Activated CD4-positive, alpha-beta memory T cell treated with anti-CD3 and anti-CD28 coated beads for 36 hours (primary cell): ENCODE data around the gene OR2A1. TPM values are rescaled to one million over a fixed set of nuclear protein-coding genes. Genes with fewer than 3 reads are reported as not detected.
"Not testable (repeated sequence)": the region's sequence is repeated elsewhere in the genome, so short reads cannot be mapped to it uniquely, and the experiment has no call there.

Source experiments
- CTCF ChIA-PET: fragments of 350-600 bp; sonication (Branson Sonifier 250); formaldehyde crosslinking; loops from one replicate; lab custom pipeline; 2021; ENCODE audit warnings: antibody characterized with exemption, inconsistent platforms; lab: Charles Lee
- POLR2A ChIA-PET: fragments of 350-600 bp; sonication (Branson Sonifier 250); formaldehyde crosslinking; loops from one replicate; lab custom pipeline; 2021; ENCODE audit warnings: antibody characterized with exemption; lab: Charles Lee
- DNase-seq: peaks from one replicate; pipeline ENCODE4 v3.0.0-alpha.2; 2020
- H3K27ac Mint-ChIP-seq: one replicate; pipeline ENCODE4 v1.8.0; 2021; ENCODE audit warnings: mixed read lengths
- H3K27me3 Mint-ChIP-seq: one replicate; pipeline ENCODE4 v1.8.0; 2021; ENCODE audit warnings: mixed read lengths
- H3K36me3 Mint-ChIP-seq: one replicate; pipeline ENCODE4 v1.8.0; 2021; ENCODE audit warnings: mixed read lengths
- H3K4me1 Mint-ChIP-seq: one replicate; pipeline ENCODE4 v1.8.0; 2021; ENCODE audit warnings: low read depth, mixed read lengths
- H3K4me3 Mint-ChIP-seq: one replicate; pipeline ENCODE4 v1.8.0; 2021; ENCODE audit warnings: mild to moderate bottlenecking, mixed read lengths
- H3K9me3 Mint-ChIP-seq: one replicate; pipeline ENCODE4 v1.8.0; 2021; ENCODE audit warnings: mixed read lengths
- intact Hi-C: fragments of 100-400 bp; cut with micrococcal nuclease; formaldehyde crosslinking; loops from one replicate; pipeline ENCODE4 v1.15.1; 2023
- total RNA-seq, 2 experiments: library from RNA; stranded (reverse); gene quantifications; one replicate each; pipeline ENCODE4 v1.2.3, GENCODE V29; 2021

OR2A1 gene
- total RNA-seq, 2 experiments from 2014 or later, result not detected

- DNase-seq, POLR2A ChIA-PET, CTCF ChIA-PET: not testable (repeated sequence)
Measured at GRCh38 chr7:144302578-144303303, 9.5 kb upstream of the OR2A1 start.

GRCh38 chr7:144303607-144304006, 8.6 kb upstream of the OR2A1 start:
- H3K27me3 Mint-ChIP-seq, H3K27ac Mint-ChIP-seq, intact Hi-C loops, H3K36me3 Mint-ChIP-seq, H3K9me3 Mint-ChIP-seq, POLR2A ChIA-PET, DNase-seq, H3K4me3 Mint-ChIP-seq, H3K4me1 Mint-ChIP-seq, CTCF ChIA-PET: not testable (repeated sequence)

More at GRCh38 chr7:144302578-144303303, 9.5 kb upstream of the OR2A1 start:
- H3K9me3 Mint-ChIP-seq, H3K4me1 Mint-ChIP-seq, intact Hi-C loops, H3K27me3 Mint-ChIP-seq, H3K27ac Mint-ChIP-seq, H3K36me3 Mint-ChIP-seq, H3K4me3 Mint-ChIP-seq: not testable (repeated sequence)

DNA sequence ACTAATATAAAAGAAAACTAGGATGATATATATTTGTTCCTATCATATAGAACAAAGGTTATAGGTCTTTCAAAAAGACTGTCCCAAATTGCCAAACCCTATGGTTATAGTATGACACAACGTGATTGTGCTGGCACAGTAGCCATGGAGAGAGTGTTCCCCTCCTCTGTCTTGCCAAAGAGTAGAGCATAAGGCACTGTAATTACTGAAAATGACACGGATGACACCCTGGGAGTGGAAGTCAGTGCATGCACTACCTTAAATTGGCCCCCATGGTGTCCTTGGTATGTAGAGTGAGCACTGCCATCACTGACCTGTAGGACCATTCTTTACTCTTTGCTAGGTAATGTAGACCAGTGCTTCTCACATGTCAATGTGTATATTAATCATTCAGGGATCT, 7.1 kb upstream of the OR2A1 start:
- intact Hi-C loops, H3K27ac Mint-ChIP-seq, H3K4me3 Mint-ChIP-seq, CTCF ChIA-PET, H3K36me3 Mint-ChIP-seq, H3K27me3 Mint-ChIP-seq, H3K4me1 Mint-ChIP-seq, H3K9me3 Mint-ChIP-seq, DNase-seq, POLR2A ChIA-PET: not testable (repeated sequence)

DNA sequence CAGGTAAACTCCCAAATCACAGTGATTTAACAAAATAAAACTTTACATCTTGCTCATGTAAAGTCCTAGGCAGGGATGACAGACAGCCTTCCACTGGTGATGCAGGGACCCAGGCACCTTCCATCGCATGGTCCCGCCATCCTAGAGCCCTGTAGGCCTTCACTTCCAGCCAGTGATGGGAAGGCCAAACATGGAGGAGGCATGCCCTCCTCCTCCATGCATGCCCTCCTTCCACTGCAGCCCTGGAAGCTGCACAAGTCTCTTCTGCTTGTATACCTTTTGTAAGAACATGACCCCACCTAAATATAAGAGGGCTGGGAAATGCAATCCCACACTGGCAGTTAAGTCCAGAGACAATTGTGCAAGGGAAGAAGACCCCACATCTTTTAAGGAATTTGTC, 2.5 kb upstream of the OR2A1 start:
- CTCF ChIA-PET, H3K4me1 Mint-ChIP-seq, intact Hi-C loops, POLR2A ChIA-PET, H3K27me3 Mint-ChIP-seq, DNase-seq, H3K4me3 Mint-ChIP-seq, H3K27ac Mint-ChIP-seq, H3K9me3 Mint-ChIP-seq, H3K36me3 Mint-ChIP-seq: not testable (repeated sequence)

DNA sequence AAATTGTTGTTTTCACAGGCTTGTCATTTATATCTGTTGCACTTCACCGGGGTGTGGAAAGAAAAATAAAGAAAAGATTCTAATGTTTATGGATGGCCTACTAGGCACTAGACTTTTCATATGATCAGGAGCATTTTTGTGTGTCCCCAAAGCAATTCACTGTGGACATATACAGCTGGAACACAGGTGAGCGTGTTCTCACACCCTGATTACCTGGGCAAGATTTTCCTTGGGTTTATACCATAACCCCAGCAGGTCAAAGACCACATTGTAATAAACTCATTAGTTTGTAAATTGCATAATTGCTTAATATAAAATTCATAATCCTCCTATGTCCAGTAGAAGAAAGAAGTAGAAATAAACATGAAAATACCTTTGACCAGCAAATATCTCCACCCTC, 1.0 kb upstream of the OR2A1 start:
- H3K27me3 Mint-ChIP-seq, H3K36me3 Mint-ChIP-seq, DNase-seq, H3K27ac Mint-ChIP-seq, H3K4me3 Mint-ChIP-seq, POLR2A ChIA-PET, H3K9me3 Mint-ChIP-seq, intact Hi-C loops, H3K4me1 Mint-ChIP-seq, CTCF ChIA-PET: not testable (repeated sequence)

DNA sequence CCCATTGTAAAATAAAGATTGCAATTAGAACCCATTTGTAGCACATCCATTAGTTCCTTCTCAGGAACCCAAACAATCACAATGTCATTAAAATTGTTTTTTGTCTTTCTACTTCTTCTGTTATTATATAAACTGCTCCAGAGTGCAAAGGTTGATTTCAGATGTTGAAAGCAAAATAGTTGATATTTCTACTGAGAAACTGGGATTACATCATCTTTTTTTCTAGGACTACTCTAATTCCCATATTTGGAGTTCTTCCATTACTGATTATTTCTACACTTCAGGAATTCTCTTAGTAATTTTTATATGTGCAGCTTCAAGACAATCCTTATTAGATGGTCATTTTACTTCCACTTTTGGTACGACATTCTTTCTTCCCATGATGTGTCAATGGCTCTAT, 5.3 kb downstream of the OR2A1 start:
- H3K9me3 Mint-ChIP-seq, H3K27me3 Mint-ChIP-seq, intact Hi-C loops, H3K4me3 Mint-ChIP-seq, POLR2A ChIA-PET, H3K36me3 Mint-ChIP-seq, DNase-seq, CTCF ChIA-PET, H3K27ac Mint-ChIP-seq, H3K4me1 Mint-ChIP-seq: not testable (repeated sequence)

DNA sequence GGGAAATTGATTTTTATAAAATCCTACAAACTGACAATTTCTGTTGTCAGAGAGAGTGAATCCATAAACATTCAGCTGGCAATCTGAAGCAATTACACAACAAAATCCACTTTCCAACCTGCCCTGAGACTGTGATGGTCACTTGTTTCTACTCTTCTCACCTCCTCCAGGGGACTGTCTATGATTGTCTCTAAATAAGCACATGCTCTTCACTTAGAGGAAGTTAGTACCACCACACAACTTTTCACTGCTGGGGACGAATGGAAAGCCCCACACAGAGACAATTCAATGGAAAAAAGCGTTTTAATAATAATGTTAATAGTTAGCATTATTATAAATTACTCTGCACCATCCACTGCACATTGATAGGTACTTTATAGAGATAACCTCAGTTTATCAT, 7.3 kb downstream of the OR2A1 start:
- H3K4me1 Mint-ChIP-seq, CTCF ChIA-PET, POLR2A ChIA-PET, H3K27ac Mint-ChIP-seq, H3K9me3 Mint-ChIP-seq, DNase-seq, intact Hi-C loops, H3K27me3 Mint-ChIP-seq, H3K36me3 Mint-ChIP-seq, H3K4me3 Mint-ChIP-seq: not testable (repeated sequence)

- H3K4me1 Mint-ChIP-seq, H3K27ac Mint-ChIP-seq, H3K36me3 Mint-ChIP-seq, H3K4me3 Mint-ChIP-seq, CTCF ChIA-PET, intact Hi-C loops, DNase-seq, H3K9me3 Mint-ChIP-seq, POLR2A ChIA-PET, H3K27me3 Mint-ChIP-seq: not testable (repeated sequence)
Measured at GRCh38 chr7:144321677-144322206, 9.5 kb downstream of the OR2A1 start.

GRCh38 chr7:144323359-144323758, 11.1 kb downstream of the OR2A1 start:
- CTCF ChIA-PET, result interaction anchor here (0.7 kb wide), 1 partner anchor 1056 kb away, joined by 3 read pairs; no protein-coding TSS in a partner anchor
- POLR2A ChIA-PET, result not testable (repeated sequence)

DNA sequence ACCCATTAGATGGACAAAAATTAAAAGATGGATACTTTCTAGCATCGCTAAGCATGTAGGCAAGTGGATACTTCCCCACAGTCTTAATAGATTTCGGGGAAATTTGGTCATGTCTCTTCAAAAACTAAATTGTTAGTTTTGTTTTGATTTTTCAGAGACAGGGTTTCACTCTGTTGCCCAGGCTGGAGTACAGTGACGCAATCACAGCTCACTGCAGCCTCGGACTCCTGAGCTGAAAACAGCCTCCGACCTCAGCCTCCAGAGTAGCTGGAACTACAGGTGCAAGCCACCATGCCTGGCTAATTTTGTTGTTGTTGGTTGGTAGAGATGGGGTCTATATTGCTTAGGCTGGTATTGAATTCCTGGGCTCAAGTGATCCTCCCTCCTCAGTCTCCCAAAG, 13.6 kb downstream of the OR2A1 start:
- H3K9me3 Mint-ChIP-seq, H3K4me1 Mint-ChIP-seq, H3K4me3 Mint-ChIP-seq, H3K27me3 Mint-ChIP-seq, H3K27ac Mint-ChIP-seq, intact Hi-C loops, CTCF ChIA-PET, DNase-seq, H3K36me3 Mint-ChIP-seq, POLR2A ChIA-PET: not testable (repeated sequence)

More at GRCh38 chr7:144323359-144323758, 11.1 kb downstream of the OR2A1 start:
- H3K27me3 Mint-ChIP-seq, intact Hi-C loops, H3K4me1 Mint-ChIP-seq, H3K9me3 Mint-ChIP-seq, H3K4me3 Mint-ChIP-seq, DNase-seq, H3K36me3 Mint-ChIP-seq, H3K27ac Mint-ChIP-seq: not testable (repeated sequence)

DNA sequence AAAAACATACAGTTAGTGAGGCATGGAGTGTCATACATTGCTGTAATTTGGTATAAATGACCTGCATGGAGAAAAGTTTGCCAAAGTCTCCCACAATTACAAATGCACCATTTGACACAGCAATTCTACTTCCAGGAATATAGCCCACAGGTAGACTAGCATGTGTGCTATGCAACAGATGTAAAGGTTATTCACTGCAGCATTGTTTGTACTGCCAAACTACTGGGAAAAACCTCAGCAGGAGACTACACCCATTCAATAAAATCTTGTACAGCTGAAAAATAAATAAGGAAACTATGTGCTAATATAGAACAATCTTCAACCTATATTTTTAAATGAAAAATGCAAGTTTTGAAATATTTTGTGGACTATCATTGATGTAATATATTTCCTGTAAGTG, 17.8 kb downstream of the OR2A1 start:
- H3K4me3 Mint-ChIP-seq, H3K9me3 Mint-ChIP-seq, intact Hi-C loops, H3K27me3 Mint-ChIP-seq, CTCF ChIA-PET, DNase-seq, H3K4me1 Mint-ChIP-seq, H3K27ac Mint-ChIP-seq, H3K36me3 Mint-ChIP-seq, POLR2A ChIA-PET: not testable (repeated sequence)

- DNase-seq, H3K4me1 Mint-ChIP-seq, H3K9me3 Mint-ChIP-seq, H3K4me3 Mint-ChIP-seq, intact Hi-C loops, POLR2A ChIA-PET, H3K27me3 Mint-ChIP-seq, H3K36me3 Mint-ChIP-seq, H3K27ac Mint-ChIP-seq: not testable (repeated sequence)
- CTCF ChIA-PET, result interaction anchor here (0.7 kb wide), 1 partner anchor 60 kb away, joined by 4 read pairs; no protein-coding TSS in a partner anchor
Measured at GRCh38 chr7:144331221-144331995, 19.2 kb downstream of the OR2A1 start.
